ENCODE data around the gene INPP1.
A peak's percentile ranks its signal among the peaks of the same experiment; 100 is the strongest.

INPP1 gene

DNA sequence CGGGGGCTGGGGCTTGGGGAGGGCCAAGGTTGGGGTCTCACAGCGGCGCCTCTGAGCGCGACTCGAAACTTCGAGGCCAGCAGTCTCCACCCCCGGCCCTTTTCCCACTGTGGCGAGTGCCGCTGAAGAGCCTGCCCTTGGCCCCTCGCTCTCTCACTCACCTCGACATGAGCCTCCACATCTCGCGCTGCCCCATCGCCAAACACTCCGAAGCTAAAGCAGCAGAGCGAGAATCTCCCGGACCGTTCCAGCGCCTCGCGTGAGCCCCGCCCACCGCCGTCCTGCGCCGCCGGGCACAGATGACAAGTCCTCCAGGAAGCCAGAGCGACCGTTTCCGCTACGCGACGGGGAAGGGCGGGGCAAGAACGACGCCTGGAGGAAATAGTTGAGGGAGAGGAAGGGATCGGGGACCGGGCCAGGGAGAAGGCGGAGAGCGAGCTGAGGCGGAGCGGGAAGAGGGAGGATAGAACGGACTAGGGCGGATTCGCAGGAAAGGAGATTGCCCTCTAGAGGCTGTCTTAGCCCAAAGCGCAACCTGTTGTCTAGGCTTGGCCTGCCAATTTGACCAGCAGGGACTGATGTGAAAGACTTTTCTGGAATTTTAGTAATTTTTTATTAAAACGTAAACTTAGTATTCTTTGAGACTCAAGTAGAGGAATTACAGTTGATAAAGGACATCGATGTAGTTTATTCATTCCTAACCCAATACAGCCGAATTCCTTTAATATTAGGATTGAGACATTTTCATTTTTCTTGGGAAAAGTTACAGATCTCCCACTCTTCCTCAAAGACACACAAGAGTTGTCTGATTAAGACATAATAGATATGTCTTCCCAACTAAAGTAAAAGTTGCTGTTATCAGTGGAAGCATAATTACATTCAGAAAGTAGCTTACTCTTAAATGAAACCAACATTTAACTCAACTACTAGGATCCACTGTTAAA is 23.6 kb upstream of the INPP1 start, which contains the start of gene HIBCH:
TSS of gene HIBCH (minus strand) at position 272 of the 944 bp plus-strand sequence. CDS start at position 196, 76 bp downstream.
- H3K4me3 ChIP-seq (ENCODE audit: control insufficient read depth, low read depth, low read length): peak within 1 kb of the TSS; percentile 94
- TF ChIP-seq, protein P1, sequence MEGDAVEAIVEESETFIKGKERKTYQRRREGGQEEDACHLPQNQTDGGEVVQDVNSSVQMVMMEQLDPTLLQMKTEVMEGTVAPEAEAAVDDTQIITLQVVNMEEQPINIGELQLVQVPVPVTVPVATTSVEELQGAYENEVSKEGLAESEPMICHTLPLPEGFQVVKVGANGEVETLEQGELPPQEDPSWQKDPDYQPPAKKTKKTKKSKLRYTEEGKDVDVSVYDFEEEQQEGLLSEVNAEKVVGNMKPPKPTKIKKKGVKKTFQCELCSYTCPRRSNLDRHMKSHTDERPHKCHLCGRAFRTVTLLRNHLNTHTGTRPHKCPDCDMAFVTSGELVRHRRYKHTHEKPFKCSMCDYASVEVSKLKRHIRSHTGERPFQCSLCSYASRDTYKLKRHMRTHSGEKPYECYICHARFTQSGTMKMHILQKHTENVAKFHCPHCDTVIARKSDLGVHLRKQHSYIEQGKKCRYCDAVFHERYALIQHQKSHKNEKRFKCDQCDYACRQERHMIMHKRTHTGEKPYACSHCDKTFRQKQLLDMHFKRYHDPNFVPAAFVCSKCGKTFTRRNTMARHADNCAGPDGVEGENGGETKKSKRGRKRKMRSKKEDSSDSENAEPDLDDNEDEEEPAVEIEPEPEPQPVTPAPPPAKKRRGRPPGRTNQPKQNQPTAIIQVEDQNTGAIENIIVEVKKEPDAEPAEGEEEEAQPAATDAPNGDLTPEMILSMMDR (conservative IDR thresholded peaks at IDR 0.05; ENCODE audit: control insufficient read depth, insufficient read depth, low read depth, low read length): peak; percentile 89
- DNase-seq (ENCODE audit: low read depth): peak; percentile 97

DNA sequence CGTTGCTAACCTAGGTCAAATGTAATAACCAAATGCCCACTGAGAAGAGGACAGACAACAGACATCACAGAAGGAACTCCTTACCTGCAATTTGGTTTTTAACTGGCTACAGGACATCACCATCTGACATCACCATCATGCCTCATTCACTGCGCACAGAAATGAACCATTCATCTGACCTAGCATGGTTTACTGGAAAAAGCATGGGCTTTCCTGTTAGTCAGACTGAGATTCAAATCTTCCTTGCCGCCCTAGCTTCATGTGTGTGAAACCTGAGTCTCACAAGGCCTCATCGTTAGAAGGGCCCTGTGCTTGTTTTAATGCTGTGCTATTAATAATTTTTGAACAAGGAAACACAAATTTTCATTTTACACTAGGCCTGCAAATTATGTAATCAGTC is 22.7 kb upstream of the INPP1 start:
- no peak for DNase-seq (ENCODE audit: low read depth)
- TF ChIP-seq, protein P1 (conservative IDR thresholded peaks at IDR 0.05; ENCODE audit: control insufficient read depth, insufficient read depth, low read depth, low read length): no peak
- H3K4me3 ChIP-seq (ENCODE audit: control insufficient read depth, low read depth, low read length): no peak overlapping the region

DNA sequence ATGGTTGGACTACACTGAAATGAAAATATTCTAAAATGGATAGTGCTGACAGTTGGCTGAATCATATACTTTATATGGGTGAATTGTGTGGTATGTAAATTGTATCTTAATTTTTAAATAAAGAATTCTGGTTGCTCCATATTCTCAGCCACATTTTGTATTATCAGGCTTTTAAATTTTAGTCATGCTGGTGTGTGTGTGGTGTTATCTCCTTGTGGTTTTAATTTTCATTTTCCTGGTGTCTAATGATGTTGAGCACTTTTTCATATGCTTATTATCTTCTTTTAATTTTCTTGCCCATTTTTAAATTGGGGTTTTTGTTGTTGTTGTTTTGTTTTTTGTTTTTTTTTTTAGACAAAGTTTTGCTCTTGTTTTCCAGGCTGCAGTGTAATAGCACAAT is 20.0 kb upstream of the INPP1 start:
- TF ChIP-seq, protein P1 (conservative IDR thresholded peaks at IDR 0.05; ENCODE audit: control insufficient read depth, insufficient read depth, low read depth, low read length): no peak
- H3K4me3 ChIP-seq (ENCODE audit: control insufficient read depth, low read depth, low read length): no peak overlapping the region
- DNase-seq (ENCODE audit: low read depth): no peak

DNA sequence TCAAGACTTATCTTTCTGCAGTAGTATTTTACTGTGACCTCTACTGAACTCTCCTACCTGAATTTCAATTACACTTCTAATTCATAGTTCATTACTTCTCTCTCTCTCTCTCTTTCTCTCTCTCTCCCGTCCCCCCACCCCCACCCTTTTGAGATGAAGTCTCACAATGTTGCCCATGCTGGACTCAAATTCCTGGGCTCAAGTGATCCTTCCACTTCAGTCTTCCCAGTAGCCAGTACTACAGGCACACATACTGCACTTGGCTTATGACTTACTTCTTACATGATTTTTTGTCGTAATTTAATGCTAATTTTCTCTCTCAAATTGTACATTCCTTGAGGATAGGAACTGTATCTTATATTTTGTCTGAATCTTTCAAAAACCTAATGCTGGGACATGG is 17.8 kb upstream of the INPP1 start:
- TF ChIP-seq, protein P1 (conservative IDR thresholded peaks at IDR 0.05; ENCODE audit: control insufficient read depth, insufficient read depth, low read depth, low read length): no peak
- DNase-seq (ENCODE audit: low read depth): no peak

DNA sequence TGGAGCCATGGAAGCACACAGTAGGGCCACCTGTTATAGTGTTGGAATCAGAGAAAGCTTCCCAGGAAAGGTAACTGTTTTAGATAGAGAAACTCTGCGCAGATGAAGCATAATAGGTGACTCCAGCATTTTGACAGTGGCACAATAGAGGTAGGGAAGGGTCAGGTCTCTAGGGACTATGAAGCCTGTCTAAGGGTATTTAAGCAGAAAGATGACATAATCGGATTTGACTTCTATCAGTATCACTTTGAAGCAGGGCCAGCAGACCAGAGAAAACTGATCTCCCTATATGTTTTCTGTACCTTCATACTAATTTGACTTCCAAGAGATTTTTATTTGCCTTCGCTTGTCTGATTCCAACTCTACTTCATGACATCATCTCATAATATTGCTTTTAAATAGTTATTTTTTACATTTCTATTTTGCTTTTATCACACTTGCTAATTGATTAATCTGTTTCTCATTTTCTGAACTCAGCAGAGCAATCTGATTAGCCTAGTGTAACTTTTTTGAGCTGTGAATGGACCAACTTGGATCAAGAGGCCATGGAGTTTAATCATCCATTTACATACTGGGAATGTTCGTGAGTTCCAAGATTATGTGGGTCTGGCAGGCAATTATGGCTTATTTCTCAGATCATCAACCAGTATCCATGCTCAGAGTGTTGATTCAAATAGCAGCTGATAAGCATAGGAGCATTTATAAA is 15.4 kb upstream of the INPP1 start:
- H3K4me3 ChIP-seq (ENCODE audit: control insufficient read depth, low read depth, low read length): no peak overlapping the region
- DNase-seq (ENCODE audit: low read depth): no peak
- TF ChIP-seq, protein P1 (conservative IDR thresholded peaks at IDR 0.05; ENCODE audit: control insufficient read depth, insufficient read depth, low read depth, low read length): no peak

More for the DNA sequence above, 17.8 kb upstream of the INPP1 start:
- H3K4me3 ChIP-seq (ENCODE audit: control insufficient read depth, low read depth, low read length): no peak overlapping the region

DNA sequence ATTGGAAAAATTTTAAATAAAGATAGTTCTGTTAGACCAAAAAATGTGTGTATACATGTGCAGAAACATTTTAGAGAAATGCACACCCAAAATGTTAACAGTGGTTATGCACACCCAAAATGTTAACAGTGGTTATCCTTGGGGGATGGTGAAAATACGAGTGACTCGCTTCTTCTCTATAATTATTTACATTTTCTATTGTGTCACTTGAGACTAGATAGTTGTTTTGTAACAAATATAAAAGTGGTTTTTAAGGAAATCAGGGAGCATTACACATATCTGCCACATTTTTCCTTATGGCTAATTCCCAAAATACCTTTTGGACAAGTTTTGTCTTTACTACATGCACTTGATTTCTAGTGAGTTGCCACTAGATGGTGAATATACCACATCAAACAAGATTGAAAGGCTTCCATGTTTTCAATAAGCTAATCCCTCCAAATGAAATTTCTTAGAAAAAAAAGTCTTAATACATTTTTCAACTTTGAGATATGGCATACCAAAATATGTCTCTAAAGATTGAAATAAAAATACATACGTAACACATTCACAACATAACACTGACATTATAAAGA is 14.7 kb upstream of the INPP1 start:
- TF ChIP-seq, protein P1 (conservative IDR thresholded peaks at IDR 0.05; ENCODE audit: control insufficient read depth, insufficient read depth, low read depth, low read length): no peak
- H3K4me3 ChIP-seq (ENCODE audit: control insufficient read depth, low read depth, low read length): no peak overlapping the region
- peak; percentile 38 for DNase-seq (ENCODE audit: low read depth)
